ENCODE measurements around the gene ZNF48.
A peak's percentile ranks its signal among the peaks of the same experiment; 100 is the strongest.
"Not testable (repeated sequence)": the region's sequence is repeated elsewhere in the genome, so short reads cannot be mapped to it uniquely, and the experiment has no call there.

Gene ZNF48

GRCh38 chr16:30378236-30379157, 16.7 kb upstream of the ZNF48 start:
- peak; percentile 93 for DNase-seq

- no peak for DNase-seq
These were observed 15.9 kb upstream of the ZNF48 start for GRCh38 chr16:30379158-30379783.

GRCh38 chr16:30380072-30380802, 15.0 kb upstream of the ZNF48 start:
- DNase-seq = no peak

GRCh38 chr16:30380803-30381208, 14.4 kb upstream of the ZNF48 start:
- no peak for DNase-seq

GRCh38 chr16:30381291-30382041, 13.8 kb upstream of the ZNF48 start:
- no peak for DNase-seq

GRCh38 chr16:30382111-30382881, 12.9 kb upstream of the ZNF48 start, which contains the start of gene SEPTIN1:
TSS of gene SEPTIN1 (minus strand) at chr16:30382561. CDS start at chr16:30382542, 19 bp downstream.
- no peak for DNase-seq

GRCh38 chr16:30383521-30383920, 11.7 kb upstream of the ZNF48 start:
- DNase-seq = no peak

GRCh38 chr16:30394592-30395154, 547 bp upstream of the ZNF48 start:
- DNase-seq = no peak

- no peak for DNase-seq
These were observed 869 bp downstream of the ZNF48 start for GRCh38 chr16:30395992-30396585.

- not testable (repeated sequence) for DNase-seq
These were observed 1.4 kb downstream of the ZNF48 start for GRCh38 chr16:30396627-30397026.

GRCh38 chr16:30397056-30397455, 1.8 kb downstream of the ZNF48 start:
- no peak for DNase-seq

GRCh38 chr16:30397776-30398660, 2.8 kb downstream of the ZNF48 start:
- DNase-seq = no peak

GRCh38 chr16:30398661-30399434, 3.6 kb downstream of the ZNF48 start:
- no peak for DNase-seq

GRCh38 chr16:30399435-30400186, 4.4 kb downstream of the ZNF48 start:
- no peak for DNase-seq

GRCh38 chr16:30401768-30402425, 6.7 kb downstream of the ZNF48 start:
- no peak for DNase-seq

- DNase-seq = no peak
These were observed 11.5 kb downstream of the ZNF48 start for GRCh38 chr16:30406795-30407101.

GRCh38 chr16:30407102-30407803, 12.0 kb downstream of the ZNF48 start, which contains the start of gene ZNF771:
TSS of gene ZNF771 (plus strand) at chr16:30407606. CDS start at chr16:30408054, 448 bp downstream.
- DNase-seq = peak; percentile 80

Measured in NCI-H226 (cell line).